ENCODE results near the gene POPDC2.

Gene POPDC2

GRCh38 chr3:119669906-119670570 is 9.6 kb upstream of the POPDC2 start:
- DNase-seq, result no peak

DNA sequence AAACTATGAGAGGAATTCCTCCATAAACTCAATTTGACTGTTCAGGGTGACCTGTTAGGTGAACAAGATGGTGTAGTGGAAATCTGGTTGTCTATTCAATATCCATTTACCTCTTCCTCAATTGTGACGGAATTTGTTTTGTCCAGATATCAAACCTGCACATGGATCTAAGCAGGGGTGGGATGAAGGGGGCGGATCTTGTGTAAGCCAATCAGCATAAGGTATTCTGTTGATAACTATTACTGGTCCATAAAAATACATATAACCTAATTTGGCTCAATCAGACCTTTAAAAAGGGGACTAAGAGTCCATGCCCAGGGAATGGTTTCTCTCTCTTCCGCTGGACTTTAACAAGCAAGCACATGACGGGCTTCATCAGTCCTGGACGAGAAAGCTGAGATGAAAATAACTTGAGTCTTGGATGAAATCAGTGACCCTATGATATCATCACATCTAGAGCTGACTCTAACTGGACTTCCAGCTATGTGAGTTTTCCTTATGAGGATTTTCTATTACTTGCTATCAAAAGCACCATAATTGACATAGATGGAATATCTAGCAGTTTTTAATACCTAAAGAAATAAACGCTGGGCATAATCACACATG is 5.7 kb upstream of the POPDC2 start:
- no peak for DNase-seq

GRCh38 chr3:119664850-119665379 is 4.5 kb upstream of the POPDC2 start:
- DNase-seq, result peak; percentile 90

DNA sequence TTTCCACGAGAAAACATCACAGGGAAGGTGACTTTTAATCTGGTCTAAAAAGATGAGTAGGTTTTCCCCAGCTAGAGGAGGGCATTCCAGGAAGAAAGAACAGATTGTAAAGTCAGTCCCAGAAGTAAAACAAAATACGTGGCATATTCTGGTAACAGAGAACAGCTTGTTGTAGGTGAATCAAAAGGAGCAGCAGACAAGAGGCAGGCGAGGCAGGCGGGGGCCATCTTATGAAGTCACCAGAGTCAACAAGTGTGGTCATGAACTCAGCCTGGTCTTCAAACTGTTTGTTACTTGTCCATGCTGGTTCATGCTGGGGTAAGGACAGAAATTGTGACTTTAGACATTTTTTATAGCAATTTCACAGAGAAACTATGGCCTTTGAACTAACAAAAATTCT is 4.0 kb upstream of the POPDC2 start:
- DNase-seq, result peak; percentile 42

DNA sequence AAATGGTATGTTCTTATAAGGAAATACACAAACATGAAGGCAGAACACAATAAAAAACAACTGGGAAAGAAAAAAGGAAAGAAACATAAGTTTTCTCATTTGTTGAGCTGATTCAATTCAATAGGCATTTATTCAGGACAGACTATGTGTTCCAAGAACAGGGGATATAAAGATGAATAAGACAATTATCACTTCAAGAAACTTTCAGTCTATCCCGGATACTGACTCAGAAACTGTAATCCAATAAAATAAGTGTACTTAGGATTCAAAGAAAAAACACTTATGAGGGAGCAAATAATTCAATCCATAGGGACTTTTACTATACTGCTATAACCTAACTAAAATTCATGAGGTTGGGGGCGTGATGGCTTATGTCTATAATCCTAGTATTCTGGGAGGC is 3.5 kb upstream of the POPDC2 start:
- no peak for DNase-seq

GRCh38 chr3:119662604-119663373 is 2.4 kb upstream of the POPDC2 start:
- no peak for DNase-seq

- peak; percentile 23 for DNase-seq
Observed at GRCh38 chr3:119659606-119660291, 640 bp downstream of the POPDC2 start.

GRCh38 chr3:119658994-119659393 is 1.4 kb downstream of the POPDC2 start:
- no peak for DNase-seq

DNA sequence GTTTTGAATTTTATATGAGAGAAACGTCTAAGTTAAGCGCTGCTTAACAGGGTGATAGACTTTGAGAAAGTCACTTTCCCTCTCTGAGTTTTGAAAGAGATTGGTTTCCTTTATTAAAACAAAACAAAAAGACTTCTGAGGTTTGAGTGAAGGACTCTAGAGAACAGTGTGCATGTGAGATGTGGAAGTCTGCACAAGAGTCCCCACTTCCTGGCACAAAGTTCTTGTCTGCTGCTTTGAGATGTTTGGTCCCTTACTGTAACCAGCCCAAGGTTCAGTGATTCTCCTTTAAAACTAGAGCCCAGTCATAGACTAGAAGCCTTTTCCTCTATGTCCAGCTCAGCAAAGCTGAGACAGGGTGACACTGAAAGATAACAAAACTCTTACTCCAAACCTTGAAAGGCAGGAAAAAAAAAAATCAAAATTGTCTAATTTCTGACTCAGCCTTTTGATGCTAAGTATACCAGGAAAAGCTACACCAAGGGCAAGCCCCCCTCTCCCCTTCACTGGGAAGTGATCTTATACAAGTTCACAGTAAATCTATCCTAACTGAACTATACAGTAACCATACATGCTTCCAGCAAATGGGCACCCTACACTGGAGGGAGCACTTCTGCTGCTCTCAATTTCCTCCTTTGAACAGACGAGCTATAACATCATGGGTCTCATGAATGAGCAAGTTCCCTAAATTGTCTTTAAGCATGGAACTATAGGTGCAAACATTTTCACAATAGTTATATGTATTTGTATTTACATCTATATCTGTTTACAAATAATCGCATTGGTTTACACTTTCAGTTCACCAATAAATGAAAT is 2.3 kb downstream of the POPDC2 start:
- DNase-seq, result peak; percentile 67

DNA sequence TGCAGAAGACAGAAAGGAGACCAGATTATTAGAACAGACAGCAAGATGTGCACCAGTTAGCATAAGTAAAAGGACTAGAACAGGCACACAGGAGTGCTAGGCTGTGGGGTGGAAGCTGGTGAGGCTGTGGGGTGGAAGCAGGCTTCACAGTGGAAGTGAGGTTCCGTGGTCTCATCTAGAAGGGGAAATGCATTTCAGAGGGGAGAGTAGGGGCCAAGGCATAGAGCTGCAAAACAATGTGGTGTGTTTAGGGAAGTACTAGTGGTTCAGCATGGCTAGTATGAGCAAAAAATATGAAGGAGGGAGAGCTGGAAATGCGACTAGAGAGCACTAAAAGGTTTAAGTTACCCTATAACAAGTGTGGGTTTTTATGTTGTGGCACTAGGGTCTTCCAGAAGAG is 6.5 kb downstream of the POPDC2 start:
- DNase-seq, result no peak

- DNase-seq, result no peak
Observed at GRCh38 chr3:119652306-119653033, 7.9 kb downstream of the POPDC2 start.

DNA sequence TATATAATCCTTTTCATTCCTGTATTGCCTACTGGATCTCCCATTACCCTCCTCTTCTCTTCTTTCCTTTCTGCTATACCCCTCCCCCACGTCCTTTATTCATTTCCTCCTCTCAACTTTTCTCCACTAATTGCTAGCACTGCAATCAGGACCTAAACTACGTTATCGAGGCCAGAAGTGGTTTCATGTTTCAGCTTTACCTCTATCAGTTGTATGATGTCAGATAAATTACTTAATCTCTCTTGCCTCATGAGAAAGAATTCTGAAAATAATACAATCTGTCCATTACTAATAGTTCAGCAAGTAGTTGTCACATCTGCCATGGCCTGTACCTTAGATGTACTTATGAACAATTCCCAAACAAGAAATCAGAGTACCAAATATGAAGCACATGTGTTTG is 10.6 kb downstream of the POPDC2 start:
- peak; percentile 52 for DNase-seq

DNA sequence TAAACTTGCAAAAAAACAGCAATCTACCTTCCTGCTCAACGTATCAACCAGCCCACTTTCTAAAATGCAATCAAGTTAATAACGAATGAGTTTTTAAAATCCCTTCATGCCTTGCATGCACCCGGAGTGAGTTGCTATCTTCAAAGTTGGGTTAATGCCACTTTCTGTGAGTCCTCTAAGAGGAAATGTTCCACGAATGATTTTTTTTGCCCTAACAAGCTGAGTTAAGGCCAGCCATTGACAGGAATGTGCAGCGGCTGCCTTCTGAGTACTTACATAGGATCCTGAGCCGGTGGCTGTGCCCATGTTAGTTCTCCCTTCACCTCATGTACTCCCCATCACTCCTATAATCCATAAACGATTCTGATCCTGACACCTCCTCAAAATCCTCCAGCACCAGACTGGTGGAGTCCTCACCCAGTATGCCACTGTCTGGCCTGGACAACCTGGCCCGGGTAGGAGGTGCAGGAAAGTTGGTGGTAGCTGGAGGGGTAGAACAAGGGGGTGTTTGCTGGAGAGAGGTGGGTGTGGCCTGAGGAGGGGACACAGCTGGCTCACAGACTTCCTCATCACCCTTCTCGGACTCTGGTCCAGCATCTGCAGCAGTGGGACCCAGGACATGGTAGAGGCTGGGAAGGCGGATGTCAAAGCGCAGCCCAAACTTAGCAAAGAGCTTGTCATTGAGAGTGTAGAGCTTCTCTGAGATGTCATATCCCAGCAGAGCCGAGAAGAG is 12.4 kb downstream of the POPDC2 start:
- no peak for DNase-seq

DNA sequence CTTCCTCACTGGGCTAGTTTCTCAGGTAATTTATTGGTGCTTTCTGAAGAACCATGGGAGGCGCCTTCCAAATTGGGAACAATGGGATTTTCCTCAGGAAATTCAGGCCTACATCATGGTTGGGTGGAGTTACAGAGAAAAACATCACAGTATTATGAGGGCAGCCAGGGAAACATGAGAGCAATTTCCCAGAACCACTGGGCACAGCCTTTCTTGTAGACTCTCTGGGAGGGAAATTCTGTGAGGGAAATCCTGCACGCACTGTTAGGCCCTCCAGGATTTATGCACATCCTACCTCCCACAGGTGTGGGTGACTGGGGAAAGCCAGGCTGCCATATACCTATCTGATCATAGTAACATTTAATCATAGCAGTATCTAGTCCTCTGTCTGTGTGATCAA is 13.2 kb downstream of the POPDC2 start:
- DNase-seq, result no peak

DNA sequence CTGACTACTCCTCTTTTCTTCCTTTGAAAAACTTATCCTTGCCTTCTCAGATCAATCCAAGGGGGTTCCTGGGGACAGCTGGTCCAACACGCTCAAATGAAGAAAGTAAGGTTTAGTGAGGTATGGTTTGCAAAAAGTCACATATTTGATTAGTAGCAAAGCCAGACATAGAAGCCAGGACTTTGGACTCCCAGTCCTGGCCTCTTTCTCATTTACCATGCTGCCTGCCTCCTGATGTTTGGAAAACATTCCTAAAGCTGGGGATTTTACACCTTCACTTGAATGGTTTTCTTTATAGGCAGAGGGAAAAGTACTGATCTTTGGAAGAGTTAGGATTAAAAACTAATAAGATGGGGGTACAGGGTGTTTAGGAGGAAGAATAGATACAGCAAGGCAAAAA is 14.6 kb downstream of the POPDC2 start:
- DNase-seq, result no peak

- DNase-seq, result no peak
Observed at GRCh38 chr3:119644481-119644880, 15.9 kb downstream of the POPDC2 start.

- DNase-seq, result no peak
Observed at GRCh38 chr3:119643528-119643927, 16.9 kb downstream of the POPDC2 start.

- DNase-seq, result peak; percentile 45
Observed at GRCh38 chr3:119642746-119643473, 17.5 kb downstream of the POPDC2 start.

GRCh38 chr3:119641416-119641815 is 19.0 kb downstream of the POPDC2 start:
- no peak for DNase-seq

Measured in OCI-M1 (cell line).